Ishikawa (cell line): ENCODE measurements around the gene NTM.

Source experiments
- CEBPB ChIP-seq: IDR thresholded peaks from 2 replicates; pipeline ENCODE4 v1.6.1; 2012
- CREB1 ChIP-seq: IDR thresholded peaks from 2 replicates; pipeline ENCODE4 v1.6.1; 2012; ENCODE audit warnings: low read depth
- EGR1 ChIP-seq: IDR thresholded peaks from 2 replicates; pipeline ENCODE4 v1.6.1; 2012
- EP300 ChIP-seq: IDR thresholded peaks from 2 replicates; pipeline ENCODE4 v1.6.1; 2012; ENCODE audit warnings: borderline replicate concordance
- FOXM1 ChIP-seq: IDR thresholded peaks from 2 replicates; pipeline ENCODE4 v1.6.1; 2012; ENCODE audit warnings: low read depth, borderline replicate concordance
- MAX ChIP-seq: IDR thresholded peaks from 2 replicates; pipeline ENCODE4 v1.6.1; 2012
- NFIC ChIP-seq: IDR thresholded peaks from 2 replicates; pipeline ENCODE4 v1.6.1; 2012
- RAD21 ChIP-seq: IDR thresholded peaks from 2 replicates; pipeline ENCODE4 v1.6.1; 2012; ENCODE audit warnings: low read depth
- REST ChIP-seq: IDR thresholded peaks from 2 replicates; pipeline ENCODE4 v1.6.1; 2012; ENCODE audit warnings: low read depth, mild to moderate bottlenecking
- TAF1 ChIP-seq: IDR thresholded peaks from 2 replicates; pipeline ENCODE4 v1.6.1; 2012; ENCODE audit warnings: low read depth, mild to moderate bottlenecking
- TCF12 ChIP-seq: IDR thresholded peaks from 2 replicates; pipeline ENCODE4 v1.6.1; 2012; ENCODE audit warnings: low read depth
- TEAD4 ChIP-seq: IDR thresholded peaks from 2 replicates; pipeline ENCODE4 v1.6.1; 2012
- USF1 ChIP-seq: IDR thresholded peaks from 2 replicates; pipeline ENCODE4 v1.6.1; 2012
- YY1 ChIP-seq: IDR thresholded peaks from 2 replicates; pipeline ENCODE4 v1.6.1; 2012; ENCODE audit warnings: low read depth
- ZBTB7A ChIP-seq: IDR thresholded peaks from 2 replicates; pipeline ENCODE4 v1.6.1; 2012; ENCODE audit warnings: low read depth

Gene NTM

GRCh38 chr11:131888230-131888855 lies 517.9 kb downstream of the NTM start:
- TF ChIP-seq YY1 (no peak), ZBTB7A (no peak)

GRCh38 chr11:131889146-131889577 lies 518.7 kb downstream of the NTM start:
- TF ChIP-seq CEBPB: no peak
- TF ChIP-seq FOXM1: no peak
- TF ChIP-seq NFIC: no peak
- TF ChIP-seq EGR1: no peak
- TF ChIP-seq YY1: no peak
- no peak for TF ChIP-seq MAX
- no peak for TF ChIP-seq RAD21
- TF ChIP-seq USF1: no peak
- TF ChIP-seq TCF12: no peak

- TF ChIP-seq TCF12 (no peak), EGR1 (no peak)
Observed at GRCh38 chr11:131889760-131890581, 519.6 kb downstream of the NTM start.

GRCh38 chr11:131893103-131893890 lies 522.9 kb downstream of the NTM start:
- TF ChIP-seq RAD21: no peak
- no peak for TF ChIP-seq TAF1
- no peak for TF ChIP-seq TCF12
- TF ChIP-seq TEAD4: no peak
- no peak for TF ChIP-seq CEBPB
- TF ChIP-seq CREB1: no peak
- TF ChIP-seq USF1: no peak
- TF ChIP-seq YY1: no peak
- TF ChIP-seq FOXM1: no peak
- no peak for TF ChIP-seq MAX
- no peak for TF ChIP-seq REST
- no peak for TF ChIP-seq EP300
- TF ChIP-seq ZBTB7A: no peak
- no peak for TF ChIP-seq EGR1
- no peak for TF ChIP-seq NFIC

- TF ChIP-seq EP300: no peak
- TF ChIP-seq YY1: no peak
Observed at GRCh38 chr11:131893988-131894387, 523.6 kb downstream of the NTM start.

- TF ChIP-seq MAX (no peak), YY1 (no peak), TAF1 (no peak), CREB1 (no peak), FOXM1 (no peak), TEAD4 (no peak), EGR1 (no peak), TCF12 (no peak), NFIC (no peak), CEBPB (no peak), RAD21 (no peak), REST (no peak), EP300 (no peak), USF1 (no peak), ZBTB7A (no peak)
Observed at GRCh38 chr11:131894615-131895544, 524.5 kb downstream of the NTM start.
